Activated CD4-positive, alpha-beta T cell treated with anti-CD3 and anti-CD28 coated beads, Interleukin-2, amount 50 U/mL, for 16 hours (primary cell): ENCODE results near the gene TGFBR3.

Experiments used
- DNase-seq: peaks from one replicate; pipeline ENCODE4 v3.0.0-alpha.2; 2020

The TGFBR3 gene

DNA sequence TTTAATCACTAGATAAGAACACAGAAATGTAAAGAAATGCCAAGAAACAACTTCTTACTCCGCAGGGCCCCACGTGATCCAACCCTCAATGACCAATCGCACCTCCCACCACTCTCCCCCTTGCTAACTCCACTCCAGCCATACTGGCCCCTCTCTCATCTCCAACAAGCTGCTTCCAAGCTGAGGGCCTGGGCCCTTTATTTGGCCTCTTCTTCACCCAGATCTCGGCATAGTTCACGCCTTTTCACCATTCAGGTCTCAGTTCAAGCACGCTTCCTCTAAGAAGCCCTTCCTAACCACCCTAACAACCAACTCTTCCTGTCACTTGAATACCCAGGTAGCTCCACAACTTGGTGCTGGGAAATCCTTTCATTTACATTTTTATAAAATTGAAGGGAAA, 110.7 kb downstream of the TGFBR3 start:
- DNase-seq, result no peak

DNA sequence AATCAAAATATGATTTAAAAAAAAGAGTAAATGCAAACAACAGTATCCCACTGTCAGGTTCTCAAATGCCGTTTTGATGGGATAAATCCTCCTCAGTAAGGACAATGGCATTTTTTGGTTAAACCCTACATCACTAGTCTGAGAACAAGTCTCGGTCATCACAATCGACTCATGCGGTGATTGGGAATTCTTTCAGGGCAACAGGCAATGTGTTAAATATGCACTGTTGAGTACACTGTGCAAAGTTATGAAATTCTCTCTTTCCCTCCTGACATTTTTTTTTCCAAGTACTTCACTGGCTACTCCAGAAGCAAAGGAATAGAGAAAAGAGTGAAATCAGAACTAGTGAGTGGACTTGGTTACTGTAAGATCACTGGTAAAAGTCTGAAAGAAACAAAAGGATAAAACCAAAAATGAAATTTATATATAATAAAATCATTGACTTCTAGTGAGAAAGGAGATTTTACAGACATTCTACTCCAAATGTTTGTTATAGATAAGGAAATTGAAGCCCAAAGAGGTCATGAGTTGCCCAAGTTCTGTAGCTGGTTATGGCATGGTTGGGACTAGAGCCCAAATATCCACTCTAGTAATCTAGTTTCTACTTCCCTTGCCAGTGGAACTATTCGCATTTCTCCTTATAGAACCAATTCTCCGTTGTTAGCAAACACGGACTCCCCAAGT, 111.3 kb downstream of the TGFBR3 start:
- no peak for DNase-seq

DNA sequence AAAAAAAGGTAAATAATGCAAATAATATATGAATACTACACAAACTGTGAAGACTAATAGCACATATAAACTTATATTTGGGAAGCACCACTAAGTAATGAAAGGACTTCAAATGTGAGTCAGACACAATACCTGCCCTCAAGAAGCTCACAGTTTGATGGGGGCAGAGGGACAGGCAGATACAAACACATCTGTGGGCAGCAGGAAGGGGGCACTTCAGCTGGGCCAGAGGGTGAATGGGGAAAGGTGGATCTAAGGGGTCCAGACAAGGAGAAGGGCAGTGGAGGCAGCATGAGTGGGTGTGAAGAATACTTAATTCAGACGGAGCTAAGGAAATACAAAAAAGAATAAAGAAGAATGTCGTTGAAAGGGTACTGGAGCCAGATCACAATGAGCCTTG, 114.2 kb downstream of the TGFBR3 start:
- DNase-seq, result no peak

DNA sequence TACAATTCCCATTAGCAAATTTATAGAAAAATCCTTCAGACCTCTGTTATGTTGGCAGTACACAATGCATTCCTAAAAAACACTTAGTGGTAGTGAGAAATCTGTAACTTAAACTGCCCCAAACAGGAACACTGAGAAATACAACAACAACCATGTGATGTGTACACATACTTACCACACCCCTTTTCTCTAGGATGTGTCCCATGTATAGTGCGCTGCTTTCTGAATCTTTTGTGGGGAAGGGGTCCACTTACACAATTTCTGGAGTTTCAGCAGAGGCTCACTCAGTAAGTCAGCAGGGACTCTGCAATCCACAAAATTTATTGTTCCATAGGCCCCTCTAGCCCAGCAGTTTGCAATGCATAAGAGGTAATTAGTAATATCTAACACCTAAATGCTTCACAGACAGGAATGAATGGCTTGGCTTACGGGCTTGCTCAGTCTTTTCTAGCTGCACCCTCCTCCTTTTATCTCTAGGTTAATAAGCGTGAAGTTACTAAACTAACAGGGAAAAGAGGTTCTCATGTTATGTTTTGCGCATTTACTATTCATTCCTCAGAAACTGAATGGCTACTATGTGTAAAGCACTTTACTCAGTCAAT, 115.2 kb downstream of the TGFBR3 start:
- DNase-seq, result no peak

DNA sequence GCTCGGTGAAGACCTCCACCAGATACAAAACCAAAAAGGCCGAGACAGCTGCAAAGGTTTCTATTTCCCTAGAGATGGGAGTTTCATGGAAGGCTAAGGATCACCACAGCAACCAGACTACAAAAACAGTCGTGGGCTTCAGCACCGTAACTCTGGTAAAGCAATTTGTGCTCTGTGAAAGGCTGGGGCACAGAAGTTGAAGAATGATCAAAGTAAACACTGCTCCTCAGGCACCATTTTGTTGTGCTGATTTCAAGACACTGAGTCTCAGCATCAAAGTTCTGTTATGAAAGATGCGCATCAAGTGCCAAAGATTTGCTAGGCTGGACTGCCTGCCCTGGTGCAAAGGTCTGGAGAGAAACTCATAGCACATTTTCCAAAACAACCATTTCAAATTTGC, 116.2 kb downstream of the TGFBR3 start:
- DNase-seq, result no peak

DNA sequence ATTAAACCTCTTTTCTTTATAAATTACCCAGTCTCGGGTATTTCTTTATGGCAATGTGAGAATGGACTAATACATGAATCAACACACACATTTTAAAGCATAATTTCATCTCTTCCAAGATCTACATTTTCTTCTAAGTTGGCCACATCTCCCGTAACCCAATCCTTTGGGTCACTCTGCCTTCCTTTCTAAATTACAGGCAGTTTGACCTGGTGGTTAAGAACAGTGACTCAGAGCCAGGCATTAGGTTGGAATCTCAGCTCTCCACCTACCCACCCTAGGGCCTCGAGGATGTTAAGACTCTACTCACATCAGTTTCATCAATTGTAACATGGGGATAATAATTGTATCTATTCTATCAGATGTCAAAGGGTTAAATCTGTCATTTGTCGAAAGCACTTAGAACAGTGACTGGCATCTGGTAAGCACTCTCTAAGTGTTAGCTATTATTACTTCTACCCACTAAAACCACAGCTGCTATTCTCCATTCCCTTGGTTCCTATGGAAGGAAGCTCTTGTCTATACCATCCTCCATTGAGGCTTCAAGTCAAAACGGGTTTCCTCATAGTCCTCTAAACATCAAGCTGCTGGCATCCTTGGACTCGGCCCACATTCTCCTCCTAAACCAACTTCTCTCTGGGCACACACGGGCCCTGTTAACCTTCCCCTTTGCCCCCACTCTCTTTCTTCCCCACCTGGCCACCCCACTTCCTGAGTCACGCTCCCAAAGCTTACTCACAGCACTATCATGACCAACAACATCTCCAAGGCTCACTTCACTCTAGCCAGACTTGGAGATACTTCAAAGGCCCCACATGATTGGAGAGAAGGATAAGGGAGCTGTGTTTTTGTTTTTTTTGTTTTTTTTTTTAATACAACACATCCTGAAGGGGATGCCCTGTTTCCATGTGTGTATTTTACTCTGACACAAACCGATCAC, 116.9 kb downstream of the TGFBR3 start:
- DNase-seq, result no peak

DNA sequence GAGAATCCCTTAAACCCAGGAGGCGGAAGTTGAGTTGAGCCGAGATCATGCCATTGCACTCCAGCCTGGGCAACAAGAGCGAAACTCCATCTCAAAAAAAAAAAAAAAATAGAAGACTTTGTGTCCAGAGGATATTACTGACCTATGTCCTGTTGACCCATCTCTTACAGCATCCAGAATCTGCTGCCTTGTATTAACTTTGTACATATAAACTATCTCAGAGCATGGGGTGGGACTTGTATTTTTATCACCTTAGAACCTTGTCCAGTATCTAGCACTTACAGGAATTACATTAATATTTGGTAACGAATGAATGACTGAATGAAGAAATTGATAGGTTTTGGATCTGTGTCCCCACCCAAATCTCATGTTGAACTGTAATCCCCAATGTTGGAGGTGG, 117.8 kb downstream of the TGFBR3 start:
- DNase-seq, result no peak

DNA sequence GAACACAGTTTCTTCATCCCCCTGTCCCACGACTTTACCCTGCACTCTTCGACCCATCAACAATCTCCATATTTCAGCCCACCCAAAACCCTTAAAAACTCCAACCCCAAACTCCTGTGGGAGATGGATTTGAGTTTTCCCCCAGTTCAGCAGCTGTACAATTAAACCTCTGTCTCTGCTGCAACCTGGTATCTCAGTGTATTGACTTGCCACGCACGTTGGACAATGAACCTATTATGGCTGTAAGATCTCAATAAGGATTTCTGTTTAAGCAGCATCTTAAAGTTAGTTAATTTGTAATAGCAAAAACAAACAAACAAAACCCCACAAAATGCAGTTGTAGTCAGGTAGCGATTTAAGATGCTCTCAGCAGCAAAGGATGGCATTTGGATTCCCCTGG, 119.1 kb downstream of the TGFBR3 start:
- DNase-seq, result no peak

DNA sequence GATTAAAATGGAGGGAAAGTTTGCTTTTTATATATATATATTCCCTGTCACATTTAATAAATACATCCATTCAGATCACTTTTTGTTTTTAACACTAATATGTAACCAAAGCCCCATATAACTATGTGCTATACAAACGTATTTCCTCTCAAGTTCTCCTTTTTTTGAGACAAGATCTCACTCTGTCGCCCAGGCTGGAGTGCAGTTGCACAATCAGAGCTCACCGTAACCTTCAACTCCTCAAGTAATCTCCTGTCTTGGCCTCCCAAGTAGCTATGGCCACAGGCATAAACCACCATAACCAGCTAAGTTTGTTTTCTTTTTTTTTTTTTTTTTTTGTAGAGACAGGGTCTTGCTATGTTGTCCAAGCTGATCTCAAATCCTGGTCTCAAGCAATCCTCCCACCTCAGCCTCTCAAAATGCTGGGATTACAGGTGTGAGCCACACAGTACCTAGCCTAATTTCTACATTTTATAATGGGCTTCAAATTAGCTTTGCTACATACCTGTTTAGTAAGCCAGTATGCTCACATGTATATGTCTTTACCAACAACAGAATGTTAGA, 120.0 kb downstream of the TGFBR3 start:
- DNase-seq, result no peak

DNA sequence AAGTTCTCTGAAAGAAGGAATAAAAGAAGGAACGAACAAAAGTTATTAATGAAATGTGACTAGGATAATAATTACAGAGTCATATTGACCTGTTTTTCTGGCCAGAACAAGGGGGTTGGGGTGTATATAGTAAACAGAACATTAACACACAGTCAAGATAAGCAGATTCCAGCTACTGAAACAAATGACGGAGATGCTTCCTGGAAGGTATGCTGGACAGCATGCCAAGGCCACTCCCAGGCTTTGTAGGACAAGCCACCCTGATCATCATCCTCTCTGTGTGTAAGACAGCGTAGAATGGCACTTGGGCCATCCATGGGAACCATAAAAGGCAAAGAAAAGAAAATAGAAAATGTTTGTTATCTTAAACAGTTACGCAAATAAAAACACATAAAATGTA, 120.7 kb downstream of the TGFBR3 start:
- no peak for DNase-seq

DNA sequence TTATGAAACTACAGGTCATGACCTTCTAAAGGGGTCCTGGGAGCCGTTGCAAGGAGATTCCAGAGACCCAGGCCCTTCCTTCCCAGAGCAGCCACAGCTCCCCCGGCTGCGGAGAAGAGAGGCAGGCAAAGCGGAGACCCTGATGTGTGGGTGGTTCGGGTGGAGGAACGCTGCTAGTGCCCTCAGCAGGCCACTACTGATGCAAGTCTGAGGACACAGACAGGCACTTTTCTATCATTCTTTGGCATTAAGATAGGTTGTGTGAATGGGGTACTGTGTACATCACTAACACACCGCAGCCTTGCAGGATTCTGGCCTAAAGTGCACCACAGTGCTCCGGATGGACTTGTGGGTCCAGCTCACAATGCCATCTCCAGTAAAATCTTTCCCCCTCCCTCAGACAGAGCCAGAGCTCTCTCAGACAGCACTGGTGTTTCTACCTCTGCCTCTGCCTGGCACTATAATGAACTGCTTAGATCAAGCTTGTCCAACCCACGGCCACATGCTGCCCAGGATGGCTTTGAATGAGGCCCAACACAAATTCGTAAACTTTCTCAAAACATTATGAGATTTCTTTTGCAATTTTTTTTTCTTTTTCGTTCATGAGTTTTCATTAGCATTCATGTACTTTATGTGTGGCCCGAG, 121.4 kb downstream of the TGFBR3 start:
- no peak for DNase-seq

DNA sequence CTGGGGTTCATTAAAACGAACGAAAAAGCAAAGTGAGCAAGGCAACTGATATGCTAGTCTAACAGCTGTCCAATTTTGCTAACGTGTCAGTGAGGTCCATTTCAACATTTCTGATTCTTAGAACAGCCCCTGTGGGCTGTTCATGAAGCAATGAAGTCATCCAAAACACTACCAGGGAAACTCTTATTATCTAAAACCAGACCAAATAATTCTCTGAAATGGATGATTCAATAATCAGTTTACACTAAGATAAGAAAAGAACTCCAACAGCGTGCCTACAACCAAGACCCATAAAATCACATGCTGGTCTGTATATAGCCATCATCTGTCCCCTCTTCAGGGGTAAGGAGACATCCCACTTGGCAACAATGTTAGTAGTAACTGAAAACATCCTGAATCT, 122.7 kb downstream of the TGFBR3 start:
- peak; percentile 37 for DNase-seq

DNA sequence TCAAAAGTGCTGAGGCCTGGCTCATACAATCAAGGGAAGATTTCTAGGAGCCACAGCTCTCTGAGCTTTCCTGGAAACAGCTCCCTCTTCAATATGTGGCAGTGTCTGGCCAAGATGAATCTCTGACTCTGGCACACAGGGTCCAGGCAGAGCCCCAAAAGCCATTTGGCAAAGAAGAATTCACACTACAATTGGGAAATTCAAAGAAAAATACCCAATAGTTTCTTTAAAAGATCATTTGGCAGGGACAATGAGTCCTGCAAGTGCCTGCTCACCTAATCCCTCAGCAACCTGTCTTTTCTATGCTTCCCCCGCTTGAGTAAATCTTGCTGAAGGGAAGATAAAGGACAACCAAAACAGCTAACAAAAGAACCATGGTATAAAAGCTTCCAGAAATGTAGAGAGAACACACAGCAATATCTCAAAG, 124.6 kb downstream of the TGFBR3 start:
- no peak for DNase-seq

DNA sequence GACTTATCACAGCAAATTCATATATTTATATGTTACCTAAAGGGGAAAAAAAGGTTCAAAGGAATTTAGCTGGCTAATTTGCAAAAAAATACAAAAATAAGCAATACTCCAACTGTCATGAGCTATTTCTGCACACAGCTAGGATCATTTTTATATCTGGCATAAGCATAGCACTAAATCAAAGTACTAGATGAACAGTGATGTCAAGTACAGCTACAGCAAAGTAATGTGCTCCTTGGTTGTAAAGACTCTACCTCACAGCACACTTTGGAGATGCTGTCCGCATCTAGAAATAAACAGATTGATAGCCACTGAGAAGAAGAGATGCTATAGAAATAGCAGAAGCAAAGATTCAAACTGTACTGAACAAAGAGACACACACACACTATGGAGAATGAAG, 125.4 kb downstream of the TGFBR3 start:
- DNase-seq, result no peak

DNA sequence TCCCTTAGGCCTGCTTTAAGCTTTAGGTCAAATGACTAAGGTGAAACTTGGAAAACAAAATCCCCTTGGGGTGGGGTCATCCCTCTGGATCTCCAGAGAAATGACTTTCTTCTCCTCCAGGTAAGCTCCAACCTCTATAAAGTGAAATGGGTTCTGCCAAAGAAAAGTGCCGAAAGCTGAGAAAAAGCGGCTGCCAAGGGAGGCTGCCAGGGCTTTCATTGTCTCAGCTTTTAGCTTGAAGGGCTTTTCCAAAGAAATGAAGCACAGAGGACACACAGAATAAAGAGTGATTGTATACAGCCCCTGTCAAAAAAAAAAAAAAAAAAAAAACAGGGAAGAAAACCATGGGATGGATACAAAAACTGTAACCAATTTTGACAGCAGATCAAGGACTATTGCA, 126.9 kb downstream of the TGFBR3 start:
- DNase-seq, result no peak

DNA sequence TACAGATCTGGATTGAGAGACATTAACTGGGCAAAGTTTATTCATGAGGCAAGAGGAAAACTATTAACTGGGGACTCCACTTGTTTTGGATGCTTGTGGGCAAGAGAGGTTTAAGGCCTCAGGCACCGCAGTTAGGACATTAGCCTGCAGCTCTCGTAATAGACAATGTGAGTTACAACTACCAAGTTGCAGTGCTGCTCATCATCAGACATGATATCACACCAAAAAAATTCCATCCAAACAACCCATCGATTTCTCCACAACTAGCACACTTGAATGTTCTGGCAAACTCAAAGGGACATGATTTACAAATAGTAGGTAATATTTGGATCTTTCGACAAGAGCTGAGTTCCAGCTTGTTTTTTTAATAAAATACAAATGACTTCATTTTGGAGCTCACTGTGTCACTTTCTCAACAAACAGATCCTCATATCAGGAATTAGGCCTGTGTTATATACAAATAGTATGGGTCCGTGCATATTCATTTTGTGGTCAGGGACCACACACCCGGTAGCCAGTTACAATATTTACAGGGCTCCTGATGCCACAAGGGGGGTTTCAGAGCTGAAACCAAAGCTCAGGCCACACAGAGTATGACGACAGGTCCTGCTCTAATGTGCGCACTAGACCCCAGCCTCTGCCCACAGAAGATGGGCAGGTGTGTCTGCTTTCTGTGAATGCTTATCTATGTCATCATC, 128.0 kb downstream of the TGFBR3 start:
- DNase-seq, result no peak

DNA sequence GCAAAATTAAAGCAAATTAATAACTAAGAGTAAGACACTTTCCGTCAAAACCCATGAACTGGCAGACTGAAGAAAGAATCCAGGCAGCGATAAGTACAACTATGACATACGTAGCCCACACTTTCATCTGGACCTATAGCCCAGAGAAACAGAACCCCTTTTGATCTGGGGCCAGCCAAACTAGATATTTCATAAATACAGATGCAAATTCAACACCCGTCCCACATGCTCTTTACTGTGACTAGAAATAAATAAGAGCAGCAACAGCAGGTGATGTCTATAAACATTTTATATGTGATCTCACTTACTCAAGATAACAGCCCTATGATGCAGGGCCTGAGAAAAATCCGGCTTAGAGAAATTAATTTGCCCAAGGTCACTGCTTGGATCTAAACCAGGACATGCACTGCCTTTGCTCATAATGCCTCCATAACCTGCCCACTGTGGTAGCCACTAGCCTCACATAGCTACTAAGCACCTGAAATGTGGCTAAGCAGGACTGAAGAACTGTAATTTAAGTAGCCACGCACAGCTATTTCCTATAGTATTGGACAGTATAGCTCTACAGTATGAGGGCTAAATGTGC, 130.2 kb downstream of the TGFBR3 start:
- no peak for DNase-seq

DNA sequence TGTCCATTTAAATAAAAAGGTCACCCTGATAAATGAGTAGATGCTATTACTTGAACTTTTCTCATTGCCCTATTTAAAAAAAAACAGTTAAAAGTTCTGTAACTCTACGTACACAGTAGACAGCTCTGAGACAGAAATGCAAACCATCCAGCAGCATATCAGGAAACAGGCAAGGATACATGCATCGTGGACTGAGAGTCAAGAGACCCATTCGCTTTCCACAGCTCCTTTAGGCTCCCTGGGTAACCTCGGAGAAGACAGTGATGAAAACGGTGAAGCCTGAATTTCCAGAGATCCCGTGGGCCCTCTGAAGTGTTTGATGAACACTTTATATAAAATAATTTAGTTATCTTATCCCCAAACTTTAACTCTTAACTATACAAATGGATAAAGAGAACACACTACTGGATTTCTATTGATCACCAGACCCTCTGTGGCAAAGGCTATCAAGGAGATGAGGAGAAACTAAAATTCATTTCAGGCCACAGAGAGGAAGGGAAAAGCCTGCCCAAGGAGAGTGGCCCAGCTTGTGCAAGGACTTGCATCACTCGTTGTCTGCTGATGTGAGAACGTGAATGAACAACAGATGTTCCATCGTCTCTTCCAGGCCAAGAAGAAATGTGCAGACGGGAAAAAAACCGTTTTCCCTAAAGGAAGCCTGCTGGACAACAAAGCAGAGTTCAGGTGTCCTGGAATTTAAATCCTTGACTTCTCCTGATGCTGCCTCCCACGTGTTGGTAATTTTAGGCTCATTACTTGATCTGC, 131.0 kb downstream of the TGFBR3 start:
- no peak for DNase-seq

DNA sequence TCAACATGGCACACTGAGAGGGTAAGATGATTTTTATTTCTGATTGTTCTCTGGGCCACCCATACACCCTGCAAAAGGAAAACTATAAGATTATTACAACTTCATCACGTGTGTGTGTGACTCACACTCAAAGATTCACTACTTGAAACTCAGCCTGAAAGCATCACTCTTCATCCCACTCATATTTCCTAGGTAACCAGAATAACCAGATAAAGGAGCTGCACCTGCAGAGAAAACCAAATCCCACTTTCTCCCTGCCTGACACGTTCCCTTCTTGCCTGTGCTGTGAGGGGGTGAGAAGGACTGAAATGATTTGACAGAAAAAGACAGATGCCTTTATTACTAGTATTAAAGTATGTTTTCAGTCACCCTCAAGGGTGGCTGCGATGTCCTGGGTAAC, 131.6 kb downstream of the TGFBR3 start:
- peak; percentile 93 for DNase-seq

DNA sequence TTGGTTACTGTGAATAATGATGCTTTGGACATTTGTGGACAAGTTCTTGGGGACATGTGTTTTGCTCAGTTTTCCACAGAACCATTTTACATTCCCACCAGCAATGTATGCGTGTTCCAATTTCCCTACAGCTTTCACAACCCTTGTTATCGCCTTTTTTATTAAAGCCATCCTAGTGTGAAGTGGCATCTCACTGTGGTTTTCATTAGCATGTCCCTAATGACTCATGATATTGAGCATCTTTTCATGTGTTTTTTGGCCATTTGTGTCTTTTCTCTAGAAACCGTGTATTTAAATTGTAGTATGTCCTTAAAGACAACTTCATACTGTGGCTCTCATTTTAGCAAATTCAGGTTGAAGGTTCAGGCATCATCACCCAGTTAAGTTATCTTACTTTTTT, 132.1 kb downstream of the TGFBR3 start:
- peak; percentile 52 for DNase-seq

DNA sequence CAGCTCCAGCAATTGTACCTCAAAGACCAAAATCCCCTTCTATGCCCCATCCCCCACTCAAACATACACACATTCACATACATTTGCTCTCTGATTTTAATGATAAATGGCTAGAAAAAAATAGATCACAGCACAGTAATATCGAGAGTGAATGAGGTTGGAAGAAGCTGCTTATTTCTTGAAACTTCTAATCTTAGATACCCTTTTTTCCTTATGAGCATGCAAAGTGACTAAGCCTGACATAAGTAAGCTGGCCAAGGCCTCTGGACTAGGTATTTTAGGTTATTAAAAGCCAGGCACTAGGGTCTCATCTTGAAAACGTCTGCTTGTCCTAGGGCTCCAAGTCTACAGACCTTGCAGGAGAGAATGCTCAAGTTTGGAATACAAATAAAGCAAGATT, 133.6 kb downstream of the TGFBR3 start:
- DNase-seq, result peak; percentile 89
